NAMALWA (cell line): ENCODE results near the gene CLDN2.
"Not testable (repeated sequence)": the region's sequence is repeated elsewhere in the genome, so short reads cannot be mapped to it uniquely, and the experiment has no call there.

ENCODE experiments used
- DNase-seq: peaks from one replicate; pipeline ENCODE4 v3.0.0-alpha.2; 2015; ENCODE audit warnings: low spot score

CLDN2 gene

GRCh38 chrX:106919932-106920452 is at the start of gene CLDN2:
Gene CLDN2, plus strand, starts transcription at chrX:106920402. Its CDS starts 7,827 bp downstream, at chrX:106928229.
- no peak for DNase-seq

DNA sequence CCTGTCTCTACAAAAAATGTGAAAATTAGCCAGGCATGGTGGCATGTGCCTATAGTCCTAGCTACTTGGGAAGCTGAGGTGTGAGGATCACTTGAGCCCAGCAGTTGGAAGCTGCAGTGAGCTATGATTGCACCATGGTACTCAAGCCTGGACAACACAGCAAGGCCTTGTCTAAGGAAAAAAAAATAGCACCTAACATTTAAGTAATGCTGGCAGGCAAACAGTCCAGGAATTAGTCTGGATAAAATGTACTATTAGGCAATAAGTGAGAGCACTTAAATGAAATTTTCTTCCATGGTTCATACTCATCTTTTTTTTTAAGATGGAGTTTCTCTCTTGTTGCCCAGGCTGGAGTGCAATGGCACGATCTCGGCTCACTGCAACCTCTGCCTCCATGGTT is 47.4 kb upstream of the CLDN2 start:
- not testable (repeated sequence) for DNase-seq

GRCh38 chrX:106874075-106874474 is 46.1 kb upstream of the CLDN2 start:
- DNase-seq, result peak; percentile 52

DNA sequence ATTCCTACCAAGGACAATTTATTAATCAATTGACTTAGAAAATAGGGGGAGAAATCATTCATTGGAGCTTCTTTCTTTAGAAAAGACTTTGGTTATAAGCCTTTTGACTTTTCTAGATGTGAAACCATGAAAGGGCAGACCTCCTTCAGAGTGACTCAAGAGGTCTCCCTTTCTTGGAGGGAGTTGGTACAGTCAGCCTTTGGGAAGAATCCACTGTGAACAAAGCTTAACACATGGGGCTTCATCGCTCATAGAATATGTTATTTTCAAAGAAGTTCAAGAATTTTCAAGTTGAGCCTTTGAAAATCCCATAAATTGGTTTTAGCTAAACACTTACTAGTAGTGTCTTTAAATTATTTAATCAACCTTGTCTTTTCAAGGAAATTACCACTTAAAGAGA is 45.1 kb upstream of the CLDN2 start:
- DNase-seq, result no peak

DNA sequence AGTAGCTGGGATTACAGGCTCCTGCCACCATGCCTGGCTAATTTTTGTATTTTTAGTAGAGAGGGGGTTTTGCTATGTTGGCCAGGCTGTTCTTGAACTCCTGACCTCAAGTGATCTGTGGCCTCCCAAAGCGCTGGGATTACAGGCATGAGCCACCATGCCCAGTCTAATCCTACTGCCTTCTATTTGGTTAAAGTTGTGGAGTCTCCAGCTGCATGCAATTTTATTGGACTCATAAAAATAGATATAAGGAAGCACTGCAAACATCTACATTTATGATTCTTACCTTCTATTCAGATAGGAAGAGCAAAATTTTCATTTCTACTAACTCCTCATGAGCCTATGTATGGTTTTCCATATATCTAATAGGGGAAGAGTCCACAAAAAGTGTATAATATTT is 30.7 kb upstream of the CLDN2 start:
- no peak for DNase-seq

DNA sequence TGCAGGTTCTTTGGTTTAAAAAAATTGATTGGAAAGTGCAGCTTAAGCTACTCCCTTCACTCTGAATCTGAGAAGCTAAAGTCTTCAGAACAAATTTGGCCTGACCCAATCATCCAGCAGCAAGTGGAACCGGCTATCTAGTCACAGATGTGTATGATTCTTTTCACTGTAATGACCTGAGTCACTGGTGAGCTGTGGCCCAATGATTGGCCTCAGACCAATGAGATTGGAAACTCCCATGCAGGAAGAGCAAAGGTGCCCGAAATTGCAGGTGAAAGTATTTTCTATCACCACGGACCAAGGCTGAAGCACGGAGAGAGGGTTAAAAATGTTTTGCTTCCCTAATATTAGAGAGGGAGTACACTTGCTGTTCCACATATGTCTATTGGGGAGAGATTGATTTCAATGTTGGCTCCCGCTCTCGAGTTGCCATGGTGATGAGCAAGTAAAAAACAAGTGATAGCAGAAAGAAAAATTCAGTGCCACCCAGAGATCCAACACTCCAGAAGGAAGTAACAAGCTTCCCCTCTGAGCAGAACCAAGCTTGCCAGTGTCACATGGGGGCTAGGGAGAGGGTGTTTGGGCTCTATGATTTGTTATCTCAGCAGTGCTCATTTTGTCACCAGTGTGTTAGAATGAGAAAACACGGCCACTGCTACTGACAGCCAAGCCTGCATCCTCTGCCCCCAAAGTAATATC is 28.3 kb upstream of the CLDN2 start:
- DNase-seq, result no peak

GRCh38 chrX:106894392-106894909 is 25.8 kb upstream of the CLDN2 start:
- DNase-seq, result peak; percentile 52

GRCh38 chrX:106894978-106895452 is 25.2 kb upstream of the CLDN2 start:
- DNase-seq, result no peak

GRCh38 chrX:106897259-106897658 is 22.9 kb upstream of the CLDN2 start:
- no peak for DNase-seq

DNA sequence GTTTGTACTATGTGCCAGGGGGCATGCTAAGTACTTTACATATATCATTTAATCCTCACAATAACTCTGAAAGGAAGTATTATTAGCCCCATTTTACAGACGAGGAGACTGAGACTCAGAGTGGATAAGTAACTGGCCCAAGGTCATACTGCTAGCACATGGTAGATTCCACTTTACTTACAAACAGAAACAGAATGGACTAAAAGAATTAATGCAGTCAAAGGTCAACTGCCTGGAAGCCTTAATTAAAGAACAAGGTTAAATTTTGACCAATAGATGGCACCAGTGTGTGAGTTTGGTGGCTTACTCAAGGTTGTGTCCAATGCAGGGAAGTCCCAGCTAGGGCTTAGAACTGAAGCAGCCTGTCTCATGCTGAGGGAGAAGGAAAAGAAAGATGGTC is 21.7 kb upstream of the CLDN2 start:
- peak; percentile 59 for DNase-seq

- no peak for DNase-seq
Measured at GRCh38 chrX:106899276-106899675, 20.9 kb upstream of the CLDN2 start.

DNA sequence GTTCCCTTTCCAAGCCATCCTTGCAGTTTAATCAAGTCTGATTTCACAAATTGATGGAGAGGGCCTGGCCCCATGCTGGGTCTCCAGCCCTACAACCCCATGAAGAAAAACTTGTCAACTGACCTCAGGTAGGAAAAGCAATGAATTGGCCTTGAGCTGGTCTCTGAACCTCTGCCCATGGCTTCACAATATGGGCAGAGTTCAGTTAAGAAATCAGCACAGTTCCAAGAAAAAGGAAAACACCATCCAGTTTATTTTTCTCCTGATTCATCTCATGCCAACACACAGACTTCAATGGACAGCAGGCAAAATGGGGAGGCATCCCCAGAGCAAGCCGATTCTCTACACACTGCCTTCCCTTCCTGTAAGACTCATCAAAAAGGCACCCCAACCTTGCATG is 20.4 kb upstream of the CLDN2 start:
- no peak for DNase-seq

GRCh38 chrX:106901341-106901740 is 18.9 kb upstream of the CLDN2 start:
- no peak for DNase-seq

DNA sequence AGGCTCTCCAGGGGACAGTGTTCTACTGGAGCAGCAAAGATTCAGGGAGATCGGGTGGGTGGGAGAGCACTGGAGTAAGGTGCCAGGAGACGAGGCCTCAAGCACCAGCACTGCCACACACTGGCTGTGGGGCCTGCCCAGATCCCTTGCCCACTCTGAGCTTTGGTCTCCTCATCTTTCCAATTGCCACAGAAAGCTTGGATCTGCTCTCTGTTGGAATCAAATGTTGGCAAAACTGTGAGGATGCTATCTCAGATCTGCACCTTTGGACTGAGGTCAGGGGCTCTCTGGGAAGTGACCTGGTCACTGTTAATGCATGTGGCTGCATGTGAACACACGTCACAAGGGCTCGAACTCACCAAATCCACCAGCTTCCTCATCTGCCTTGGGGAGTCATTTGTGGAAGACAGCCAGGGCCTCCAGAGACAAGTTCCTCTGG is 18.4 kb upstream of the CLDN2 start:
- DNase-seq, result no peak

- no peak for DNase-seq
Measured at GRCh38 chrX:106902684-106903083, 17.5 kb upstream of the CLDN2 start.

- no peak for DNase-seq
Measured at GRCh38 chrX:106903291-106903824, 16.8 kb upstream of the CLDN2 start, which contains the start of gene RIPPLY1. Gene RIPPLY1, minus strand, starts transcription at chrX:106903341. Its CDS starts 54 bp downstream, at chrX:106903287.

- DNase-seq, result no peak
Measured at GRCh38 chrX:106903856-106904528, 16.2 kb upstream of the CLDN2 start.

DNA sequence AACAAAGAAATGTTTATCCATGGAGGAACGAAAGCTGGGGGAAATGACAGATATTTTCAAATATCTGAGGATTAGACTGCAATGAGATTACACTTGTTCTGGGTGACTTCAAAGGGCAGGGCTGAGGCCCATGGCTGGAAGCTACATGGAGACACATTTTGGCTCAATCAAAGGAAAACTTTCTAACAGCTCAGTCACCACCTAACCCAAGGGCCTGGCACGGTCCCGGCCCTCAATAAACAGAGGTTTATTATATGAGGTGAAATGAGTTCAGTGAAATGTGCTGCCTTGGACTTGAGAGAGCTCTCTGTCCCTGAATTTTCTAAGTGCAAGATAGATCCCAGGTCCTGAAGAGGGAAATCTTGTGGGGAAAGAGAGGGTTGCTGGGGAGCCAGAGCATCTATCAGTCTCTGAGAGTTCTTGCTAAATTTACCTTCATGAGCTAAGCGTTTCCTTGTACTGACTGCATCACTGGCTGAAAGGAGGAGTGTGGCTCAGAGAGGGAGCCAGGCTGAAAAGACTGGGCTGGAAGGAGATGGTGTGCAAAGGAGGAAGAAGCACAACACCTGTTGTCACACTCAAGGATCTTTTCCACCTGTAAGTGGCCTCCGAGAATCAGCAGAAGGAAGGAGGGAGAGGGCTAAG is 15.0 kb upstream of the CLDN2 start:
- no peak for DNase-seq

DNA sequence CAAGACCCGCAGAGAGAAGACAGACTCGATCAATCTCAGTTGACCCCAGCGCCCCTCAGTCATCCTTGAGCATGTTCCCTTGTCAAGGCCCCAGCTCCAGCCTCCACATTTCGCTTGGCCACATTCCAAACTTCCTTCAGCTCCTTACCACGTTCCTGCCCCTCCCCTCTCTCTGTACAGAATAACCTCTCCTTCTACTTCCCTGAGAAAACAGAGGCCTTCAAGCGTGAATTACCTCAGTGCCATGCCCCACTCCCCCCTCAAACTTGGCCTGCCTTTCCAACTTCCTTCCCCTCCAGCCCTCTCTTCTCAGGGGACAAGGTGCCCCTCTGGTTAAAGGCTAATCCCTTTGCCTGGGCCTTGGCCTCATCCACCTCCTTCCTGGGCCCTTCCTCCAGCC is 13.8 kb upstream of the CLDN2 start:
- DNase-seq, result no peak

GRCh38 chrX:106912864-106913263 is 7.3 kb upstream of the CLDN2 start:
- no peak for DNase-seq

DNA sequence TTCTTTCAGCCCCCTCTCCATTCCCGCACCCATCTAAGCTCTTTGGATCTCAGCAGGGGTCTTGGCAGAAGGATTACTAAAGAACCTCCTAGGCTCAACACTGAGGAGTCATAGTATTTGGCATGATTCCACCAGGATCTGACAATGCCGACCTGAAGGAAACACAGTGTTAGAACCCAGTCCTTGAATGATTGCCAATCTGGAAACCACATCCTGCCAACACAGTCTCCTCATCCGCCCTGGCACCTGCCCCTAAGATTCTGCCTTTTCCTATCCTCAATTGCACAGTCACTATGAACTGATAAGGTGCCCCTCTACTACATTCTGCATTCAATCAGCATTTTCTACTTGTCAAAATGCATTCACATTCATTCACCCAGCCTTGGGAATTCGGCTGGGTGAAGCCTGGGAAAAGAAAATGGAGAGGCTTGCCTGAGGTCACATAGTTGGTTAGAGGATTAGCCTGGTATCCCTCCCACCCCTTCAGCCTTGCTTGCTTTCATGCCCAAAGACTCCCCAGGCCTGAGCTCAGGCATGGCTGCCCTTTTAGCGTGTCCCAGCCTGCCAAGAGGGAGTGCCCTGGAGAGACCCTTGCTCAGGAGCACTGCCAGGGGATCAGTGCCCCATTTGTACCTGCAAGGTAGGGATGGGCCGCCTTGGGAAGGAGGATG is 2.2 kb upstream of the CLDN2 start:
- DNase-seq, result no peak

- DNase-seq, result no peak
Measured at GRCh38 chrX:106921637-106922036, 1.4 kb downstream of the CLDN2 start.
